ENCODE measurements around the gene SH3PXD2A. TPM values are rescaled to one million over a fixed set of nuclear protein-coding genes. Genes with fewer than 3 reads are reported as not detected.

Gene SH3PXD2A
- total RNA-seq, 1 donor from 2014 or later, result 56.2 TPM

DNA sequence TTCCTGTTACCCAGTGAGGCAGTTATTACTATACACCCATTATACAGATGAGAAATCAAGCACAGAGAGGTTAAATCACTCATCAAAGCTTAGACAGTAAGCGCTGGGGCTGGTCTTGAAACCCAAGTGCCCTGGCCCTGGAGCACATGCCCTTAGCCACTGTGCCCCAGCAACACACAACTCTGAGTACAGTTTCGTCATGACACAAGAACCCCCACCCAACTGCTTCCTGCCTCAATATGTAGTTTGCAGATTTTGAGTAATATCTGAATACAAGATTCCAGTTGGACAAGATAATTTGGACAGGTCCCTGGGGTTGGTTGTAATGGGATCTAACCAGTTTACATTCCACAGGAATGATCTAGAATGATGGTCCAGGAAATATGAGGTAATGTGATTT is 62.8 kb downstream of the SH3PXD2A start:
- no peak overlapping the region for H3K4me3 ChIP-seq
- no peak for DNase-seq (ENCODE audit: extremely low spot score in 2 of 2)
- no peaks in the 10 kb centered on the region for H3K9me3 ChIP-seq
- no peaks in the 10 kb centered on the region for H3K27me3 ChIP-seq
- intact Hi-C loops (cut with DNase I), result no loop called here
- H3K4me1 ChIP-seq, result peaks cover 21% of the 10 kb centered on the region
- H3K27ac ChIP-seq, result peak overlapping the region; percentile 5
- TF ChIP-seq POLR2AphosphoS5 (IDR thresholded peaks at IDR 0.05; ENCODE audit: insufficient read depth in 1 of 2, low read depth in 1 of 2), result no peak
- no peak for TF ChIP-seq POLR2A (IDR thresholded peaks at IDR 0.05)
- H3K36me3 ChIP-seq, result peaks cover 0 to under 1% of the 10 kb centered on the region in 2 donors

DNA sequence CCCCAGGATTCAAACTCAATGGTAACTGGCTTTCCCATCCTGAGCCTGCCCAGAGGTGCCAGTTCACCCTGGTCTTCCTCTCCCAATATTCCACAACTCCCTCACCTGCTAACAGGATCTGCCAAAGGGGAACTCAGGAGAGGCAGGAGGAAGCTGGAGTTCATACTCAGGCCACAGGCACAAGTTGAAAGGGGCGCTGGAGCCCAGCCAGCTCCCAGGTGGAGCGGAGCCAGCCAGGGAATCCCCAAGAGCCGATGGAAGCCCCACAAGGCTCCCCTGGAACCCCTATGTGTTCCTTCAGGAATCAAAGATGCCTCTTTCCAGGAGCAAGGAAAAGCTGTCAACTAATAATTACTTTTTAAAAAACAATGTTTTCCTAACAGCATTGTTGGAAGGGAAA is 63.5 kb downstream of the SH3PXD2A start:
- H3K4me3 ChIP-seq, result no peak overlapping the region
- peak overlapping the region; percentile 5 for H3K27ac ChIP-seq
- no peaks in the 10 kb centered on the region for H3K36me3 ChIP-seq
- no peaks in the 10 kb centered on the region for H3K27me3 ChIP-seq
- intact Hi-C loops (cut with DNase I), result no loop called here
- DNase-seq (ENCODE audit: extremely low spot score in 2 of 2), result no peak
- no peaks in the 10 kb centered on the region for H3K9me3 ChIP-seq
- TF ChIP-seq, protein P1, sequence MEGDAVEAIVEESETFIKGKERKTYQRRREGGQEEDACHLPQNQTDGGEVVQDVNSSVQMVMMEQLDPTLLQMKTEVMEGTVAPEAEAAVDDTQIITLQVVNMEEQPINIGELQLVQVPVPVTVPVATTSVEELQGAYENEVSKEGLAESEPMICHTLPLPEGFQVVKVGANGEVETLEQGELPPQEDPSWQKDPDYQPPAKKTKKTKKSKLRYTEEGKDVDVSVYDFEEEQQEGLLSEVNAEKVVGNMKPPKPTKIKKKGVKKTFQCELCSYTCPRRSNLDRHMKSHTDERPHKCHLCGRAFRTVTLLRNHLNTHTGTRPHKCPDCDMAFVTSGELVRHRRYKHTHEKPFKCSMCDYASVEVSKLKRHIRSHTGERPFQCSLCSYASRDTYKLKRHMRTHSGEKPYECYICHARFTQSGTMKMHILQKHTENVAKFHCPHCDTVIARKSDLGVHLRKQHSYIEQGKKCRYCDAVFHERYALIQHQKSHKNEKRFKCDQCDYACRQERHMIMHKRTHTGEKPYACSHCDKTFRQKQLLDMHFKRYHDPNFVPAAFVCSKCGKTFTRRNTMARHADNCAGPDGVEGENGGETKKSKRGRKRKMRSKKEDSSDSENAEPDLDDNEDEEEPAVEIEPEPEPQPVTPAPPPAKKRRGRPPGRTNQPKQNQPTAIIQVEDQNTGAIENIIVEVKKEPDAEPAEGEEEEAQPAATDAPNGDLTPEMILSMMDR (IDR thresholded peaks at IDR 0.05), result no peak
- TF ChIP-seq POLR2A (IDR thresholded peaks at IDR 0.05) (no peak), POLR2AphosphoS5 (IDR thresholded peaks at IDR 0.05; ENCODE audit: insufficient read depth in 1 of 2, low read depth in 1 of 2) (no peak)
- peaks cover 28% of the 10 kb centered on the region for H3K4me1 ChIP-seq

DNA sequence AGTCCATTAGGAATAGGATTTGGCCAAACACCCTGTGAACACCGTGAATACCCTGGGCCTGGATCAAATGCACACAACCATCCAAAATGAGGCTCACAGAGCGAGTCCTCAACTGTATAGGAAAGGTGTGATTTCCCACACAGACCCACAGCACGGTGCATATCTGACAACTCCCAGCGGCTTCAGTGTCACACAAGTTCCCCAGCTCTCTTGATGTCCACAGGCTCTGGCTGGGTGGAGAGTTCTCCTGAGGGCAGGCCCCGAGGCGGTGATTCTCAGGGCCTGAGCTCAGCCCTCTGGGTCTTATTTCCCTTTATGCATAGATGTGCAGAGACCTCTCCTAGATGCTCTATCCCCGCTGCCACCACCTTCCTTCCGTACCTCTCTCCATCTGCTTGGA is 64.1 kb downstream of the SH3PXD2A start:
- intact Hi-C loops (cut with DNase I), result no loop called here
- no peak overlapping the region for H3K27ac ChIP-seq
- no peak overlapping the region for H3K4me3 ChIP-seq
- no peak for TF ChIP-seq POLR2A (IDR thresholded peaks at IDR 0.05)
- TF ChIP-seq, protein P1 (IDR thresholded peaks at IDR 0.05), result no peak
- TF ChIP-seq POLR2AphosphoS5 (IDR thresholded peaks at IDR 0.05; ENCODE audit: insufficient read depth in 1 of 2, low read depth in 1 of 2), result no peak
- no peaks in the 10 kb centered on the region for H3K36me3 ChIP-seq
- no peak for DNase-seq (ENCODE audit: extremely low spot score in 2 of 2)
- H3K27me3 ChIP-seq, result no peaks in the 10 kb centered on the region
- H3K4me1 ChIP-seq, result peaks cover 33% of the 10 kb centered on the region
- H3K9me3 ChIP-seq, result no peaks in the 10 kb centered on the region

DNA sequence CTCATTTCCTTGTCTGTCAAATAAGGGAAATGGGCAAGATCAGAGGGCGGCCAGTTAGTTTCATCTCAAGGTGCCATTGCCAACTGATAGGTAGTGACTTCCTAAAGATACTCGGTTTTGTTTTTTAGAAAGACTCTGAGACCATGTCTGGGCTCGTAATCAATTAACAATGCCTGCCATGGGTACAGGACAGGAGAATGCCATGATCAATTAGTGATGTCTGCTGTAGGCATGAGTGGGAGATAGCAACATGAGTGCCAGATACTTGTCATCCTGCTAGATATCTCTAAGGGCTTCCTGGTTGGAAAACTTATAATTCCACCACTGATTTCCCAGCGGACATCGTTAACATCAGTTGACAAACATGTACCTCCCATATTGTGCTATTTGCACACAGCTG is 64.8 kb downstream of the SH3PXD2A start:
- peak overlapping the region; percentile 53 for H3K27ac ChIP-seq

DNA sequence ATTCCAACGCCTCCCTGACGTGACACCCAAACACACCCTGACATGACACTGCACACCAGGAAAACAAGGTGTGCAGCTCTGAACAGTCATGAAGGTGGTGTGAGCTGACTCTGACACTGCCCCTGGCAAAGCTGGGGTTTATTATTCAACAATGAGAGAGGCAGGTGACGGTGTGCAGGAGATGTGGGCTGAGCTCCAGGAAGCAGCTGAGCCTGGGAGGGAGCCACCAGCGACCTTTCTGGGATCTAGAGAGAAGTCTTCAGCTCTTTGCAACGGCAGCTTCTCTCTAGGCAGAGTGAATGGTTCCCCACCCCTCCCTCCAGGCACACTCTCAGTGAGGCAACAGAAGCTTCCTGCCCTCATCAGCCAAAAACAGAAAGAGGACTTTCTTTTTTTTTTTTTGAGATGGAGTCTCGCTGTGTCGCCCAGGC is 65.6 kb downstream of the SH3PXD2A start:
- TF ChIP-seq, protein P1 (IDR thresholded peaks at IDR 0.05), result no peak
- peak; percentile 28 to 82 for TF ChIP-seq POLR2AphosphoS5 (IDR thresholded peaks at IDR 0.05; ENCODE audit: insufficient read depth in 1 of 2, low read depth in 1 of 2)
- H3K4me1 ChIP-seq, result peaks cover 48% of the 10 kb centered on the region
- DNase-seq (ENCODE audit: extremely low spot score in 2 of 2), result no peak
- no peak overlapping the region for H3K4me3 ChIP-seq
- H3K9me3 ChIP-seq, result no peaks in the 10 kb centered on the region
- H3K27me3 ChIP-seq, result no peaks in the 10 kb centered on the region
- H3K27ac ChIP-seq, result peak overlapping the region; percentile 63
- no peaks in the 10 kb centered on the region for H3K36me3 ChIP-seq
- intact Hi-C loops (cut with DNase I), result no loop called here

More for the DNA sequence above, 64.8 kb downstream of the SH3PXD2A start:
- Histone ChIP-seq H3K36me3 (no peaks in the 10 kb centered on the region), H3K27me3 (no peaks in the 10 kb centered on the region), H3K4me3 (no peak overlapping the region), H3K9me3 (no peaks in the 10 kb centered on the region), H3K4me1 (peaks cover 40% of the 10 kb centered on the region)
- TF ChIP-seq POLR2AphosphoS5 (IDR thresholded peaks at IDR 0.05; ENCODE audit: insufficient read depth in 1 of 2, low read depth in 1 of 2), result no peak
- no peak for TF ChIP-seq POLR2A (IDR thresholded peaks at IDR 0.05)
- TF ChIP-seq, protein P1 (IDR thresholded peaks at IDR 0.05), result no peak
- intact Hi-C loops (cut with DNase I), result no loop called here
- no peak for DNase-seq (ENCODE audit: extremely low spot score in 2 of 2)
